ENCODE data around the gene LYST.

The LYST gene

GRCh38 chr1:235898126-235898525 lies 31.4 kb upstream of the LYST start:
- no peaks in the 10 kb centered on the region for H4K20me1 ChIP-seq (ENCODE audit: control insufficient read depth, insufficient read depth, low read depth, low read length)
- no peaks in the 10 kb centered on the region for H3K79me2 ChIP-seq (ENCODE audit: control insufficient read depth, low read length)
- no peaks in the 10 kb centered on the region for H3K36me3 ChIP-seq (ENCODE audit: control insufficient read depth, low read length)
- no peak overlapping the region for H3K27ac ChIP-seq (ENCODE audit: low read depth, low read length)
- no peaks in the 10 kb centered on the region for H3F3A ChIP-seq (ENCODE audit: control insufficient read depth, insufficient read depth)
- H3K4me2 ChIP-seq (ENCODE audit: low read length): no peak overlapping the region
- no peak overlapping the region for H3K4me3 ChIP-seq (ENCODE audit: low read length)
- no peak for TF ChIP-seq CTCF (IDR thresholded peaks at IDR 0.05; ENCODE audit: low read depth, low read length, poor library complexity, severe bottlenecking)
- no peak for TF ChIP-seq EZH2phosphoT487 (IDR thresholded peaks at IDR 0.05; ENCODE audit: borderline replicate concordance, low read length)
- peaks cover 6% of the 10 kb centered on the region; the same call in 1 of the 2 replicates for H3K27me3 ChIP-seq (ENCODE audit: control insufficient read depth, low read length)
- no peaks in the 10 kb centered on the region for H3K4me1 ChIP-seq (ENCODE audit: control insufficient read depth, low read length)
- H3K9me2 ChIP-seq (replicated peaks; ENCODE audit: control insufficient read depth, low read length): no peaks in the 10 kb centered on the region
- H3K9me3 ChIP-seq (ENCODE audit: control insufficient read depth, insufficient read depth, low read length): no peaks in the 10 kb centered on the region

- Histone ChIP-seq H3K4me2 (ENCODE audit: low read length) (no peak overlapping the region), H3K79me2 (ENCODE audit: control insufficient read depth, low read length) (no peaks in the 10 kb centered on the region), H3K9me3 (ENCODE audit: control insufficient read depth, insufficient read depth, low read length) (no peaks in the 10 kb centered on the region), H3K36me3 (ENCODE audit: control insufficient read depth, low read length) (no peaks in the 10 kb centered on the region), H4K20me1 (ENCODE audit: control insufficient read depth, insufficient read depth, low read depth, low read length) (no peaks in the 10 kb centered on the region), H3F3A (ENCODE audit: control insufficient read depth, insufficient read depth) (no peaks in the 10 kb centered on the region), H3K4me1 (ENCODE audit: control insufficient read depth, low read length) (no peaks in the 10 kb centered on the region), H3K27me3 (ENCODE audit: control insufficient read depth, low read length) (no peaks in the 10 kb centered on the region), H3K9me2 (replicated peaks; ENCODE audit: control insufficient read depth, low read length) (no peaks in the 10 kb centered on the region), H3K27ac (ENCODE audit: low read depth, low read length) (no peak overlapping the region), H3K4me3 (ENCODE audit: low read length) (no peak overlapping the region)
- no peak for TF ChIP-seq CTCF (IDR thresholded peaks at IDR 0.05; ENCODE audit: low read depth, low read length, poor library complexity, severe bottlenecking)
- TF ChIP-seq EZH2phosphoT487 (IDR thresholded peaks at IDR 0.05; ENCODE audit: borderline replicate concordance, low read length): no peak
Observed at GRCh38 chr1:235893840-235894239, 27.1 kb upstream of the LYST start.

GRCh38 chr1:235892734-235893413 lies 26.2 kb upstream of the LYST start:
- Histone ChIP-seq H3K4me1 (ENCODE audit: control insufficient read depth, low read length) (no peaks in the 10 kb centered on the region), H3F3A (ENCODE audit: control insufficient read depth, insufficient read depth) (no peaks in the 10 kb centered on the region), H3K4me3 (ENCODE audit: low read length) (no peak overlapping the region), H3K9me2 (replicated peaks; ENCODE audit: control insufficient read depth, low read length) (no peaks in the 10 kb centered on the region), H3K27me3 (ENCODE audit: control insufficient read depth, low read length) (no peaks in the 10 kb centered on the region), H3K4me2 (ENCODE audit: low read length) (no peak overlapping the region), H3K9me3 (ENCODE audit: control insufficient read depth, insufficient read depth, low read length) (no peaks in the 10 kb centered on the region), H3K27ac (ENCODE audit: low read depth, low read length) (no peak overlapping the region), H3K36me3 (ENCODE audit: control insufficient read depth, low read length) (no peaks in the 10 kb centered on the region), H3K79me2 (ENCODE audit: control insufficient read depth, low read length) (no peaks in the 10 kb centered on the region), H4K20me1 (ENCODE audit: control insufficient read depth, insufficient read depth, low read depth, low read length) (no peaks in the 10 kb centered on the region)
- no peak for TF ChIP-seq EZH2phosphoT487 (IDR thresholded peaks at IDR 0.05; ENCODE audit: borderline replicate concordance, low read length)
- TF ChIP-seq CTCF (IDR thresholded peaks at IDR 0.05; ENCODE audit: low read depth, low read length, poor library complexity, severe bottlenecking): no peak

Measured in DOHH2 (cell line).